HepG2 (cell line): ENCODE results near the gene USP20. TPM values are rescaled to one million over a fixed set of nuclear protein-coding genes. Genes with fewer than 3 reads are reported as not detected.

Experiments used
- ATAC-seq: fragments of 200-7000 bp; cut with Tn5 transposase; 3 replicates; pipeline ENCODE4 v1.9.1; 2020; ENCODE audit warnings: mild to moderate bottlenecking, moderate library complexity
- BruUV-seq: library from RNA; stranded (reverse); fragments of 400-500 nt; replicated peaks from 2 replicates; lab custom pipeline; 2021; lab: Mats Ljungman, UMichigan
- CTCF ChIA-PET: fragments of 300-600 bp; formaldehyde crosslinking; extraction: SDS; loops from one replicate; lab custom pipeline; 2021; ENCODE audit warnings: low total read pairs, inconsistent platforms, low intra/inter-chr PET ratio; lab: Yijun Ruan, JAX
- POLR2A ChIA-PET: fragments of 350-600 bp; sonication (Branson Sonifier 250); formaldehyde crosslinking; loops from one replicate; lab custom pipeline; 2020; ENCODE audit warnings: antibody characterized with exemption, inconsistent platforms; lab: Yijun Ruan, JAX
- DNase-seq: peaks from one replicate; pipeline ENCODE4 v3.0.0-alpha.2; 2015; ENCODE audit warnings: low spot score
- FAIRE-seq: peaks from 3 replicates; lab custom pipeline; 2011; peaks lifted over from hg19 to GRCh38; lab: Jason Lieb, UNC
- H2AFZ ChIP-seq: one replicate; pipeline ENCODE4 v1.6.1; 2011; ENCODE audit warnings: low read length, inconsistent platforms
- H3K27ac ChIP-seq: fragments of 300-600 bp; 3 replicates; pipeline ENCODE4 v1.8.0; 2011; ENCODE audit warnings: mixed run types, mild to moderate bottlenecking, mixed read lengths, low read length, inconsistent platforms; ENCODE audit not compliant: insufficient read depth; ENCODE audit errors: extremely low read length
- H3K27me3 ChIP-seq, 2 experiments: fragments of 200-600 bp in 1 of 2; 2 replicates in 1 of 2; 3 replicates in 1 of 2; pipeline versions ENCODE4 v1.6.0 to v1.8.0; 2011; ENCODE audit warnings: low read length in 2 of 2, mild to moderate bottlenecking in 2 of 2, moderate library complexity in 2 of 2, inconsistent platforms in 1 of 2; ENCODE audit not compliant: insufficient read depth in 2 of 2, control insufficient read depth in 1 of 2
- H3K36me3 ChIP-seq, 2 experiments: fragments of 200-600 bp in 1 of 2; replicated peaks in 1 of 2; 2 replicates in 1 of 2; 3 replicates in 1 of 2; pipeline versions ENCODE4 v1.5.1 to v1.8.0; 2011; ENCODE audit warnings: low read length in 2 of 2, inconsistent platforms in 1 of 2; ENCODE audit not compliant: insufficient read depth in 2 of 2, control insufficient read depth in 1 of 2
- H3K4me1 ChIP-seq: 2 replicates; pipeline ENCODE4 v1.5.1; 2012; ENCODE audit warnings: low read length, inconsistent platforms; ENCODE audit not compliant: insufficient read depth
- H3K4me2 ChIP-seq: 2 replicates; pipeline ENCODE4 v1.6.0; 2011; ENCODE audit warnings: low read depth, low read length, inconsistent platforms
- H3K4me3 ChIP-seq, 3 experiments: fragments of 200-600 bp in 1 of 3; sonication (generic), shearing (Covaris generic) in 1 of 3; replicated peaks in 1 of 3; 2 replicates each; pipeline ENCODE4 v1.5.1; 2011 to 2016; ENCODE audit warnings: low read length in 3 of 3, inconsistent platforms in 2 of 3, low read depth in 2 of 3, mild to moderate bottlenecking in 2 of 3, control low read depth in 1 of 3, mixed read lengths in 1 of 3; ENCODE audit not compliant: insufficient read depth in 1 of 3
- H3K79me2 ChIP-seq: one replicate; pipeline ENCODE4 v1.6.1; 2011; ENCODE audit warnings: low read length, inconsistent platforms; ENCODE audit not compliant: insufficient read depth
- H3K9ac ChIP-seq: 2 replicates; pipeline ENCODE4 v1.6.0; 2011; ENCODE audit warnings: mild to moderate bottlenecking, low read depth, low read length, inconsistent platforms; ENCODE audit not compliant: insufficient read depth
- H3K9me3 ChIP-seq: 2 replicates; pipeline ENCODE4 v1.5.1; 2012; ENCODE audit warnings: mild to moderate bottlenecking, low read length
- H4K20me1 ChIP-seq: 2 replicates; pipeline ENCODE4 v1.6.0; 2011; ENCODE audit warnings: inconsistent platforms, mild to moderate bottlenecking, low read length, moderate library complexity; ENCODE audit not compliant: insufficient read depth
- HNF4G ChIP-seq, 2 experiments: sonication (generic) in 1 of 2; formaldehyde crosslinking in 1 of 2; IDR thresholded peaks; 2 replicates each; pipeline versions ENCODE4 v1.4.0 to v1.6.1; 2011 to 2020; ENCODE audit warnings: borderline replicate concordance in 2 of 2, low read depth in 2 of 2, mild to moderate bottlenecking in 2 of 2, low read length in 1 of 2, missing genetic modification reagents in 1 of 2, moderate library complexity in 1 of 2
- MBNL3 ChIP-seq: fragments of 250-450 bp; sonication (Bioruptor Pico); conservative IDR thresholded peaks from 2 replicates; pipeline ENCODE4 v1.8.0; 2022; ENCODE audit warnings: mild to moderate bottlenecking, inconsistent platforms
- NFIB ChIP-seq: sonication (generic); formaldehyde crosslinking; IDR thresholded peaks from 2 replicates; pipeline ENCODE4 v1.9.0; 2021; ENCODE audit warnings: missing genetic modification reagents, mild to moderate bottlenecking, borderline replicate concordance
- TBX2 ChIP-seq: sonication (generic); formaldehyde crosslinking; IDR thresholded peaks from 2 replicates; pipeline ENCODE4 v1.5.0; 2020; ENCODE audit warnings: missing genetic modification reagents, mild to moderate bottlenecking, borderline replicate concordance
- ZBTB21 ChIP-seq: sonication (generic); formaldehyde crosslinking; IDR thresholded peaks from 2 replicates; pipeline ENCODE4 v1.4.0; 2020; ENCODE audit warnings: missing genetic modification reagents
- ZFYVE20 ChIP-seq: sonication (generic); formaldehyde crosslinking; IDR thresholded peaks from 2 replicates; pipeline ENCODE4 v1.8.0; 2023; ENCODE audit warnings: low read depth, mild to moderate bottlenecking, moderate library complexity, missing genetic modification reagents, borderline replicate concordance
- ZIK1 ChIP-seq: sonication (generic); formaldehyde crosslinking; IDR thresholded peaks from 2 replicates; pipeline ENCODE4 v1.5.0; 2020; ENCODE audit warnings: mild to moderate bottlenecking, low read depth, missing genetic modification reagents, borderline replicate concordance
- ZNF225 ChIP-seq: sonication (generic); formaldehyde crosslinking; IDR thresholded peaks from 2 replicates; pipeline ENCODE4 v1.4.0; 2020; ENCODE audit warnings: mild to moderate bottlenecking, missing genetic modification reagents
- ZNF562 ChIP-seq: sonication (generic); formaldehyde crosslinking; IDR thresholded peaks from 2 replicates; pipeline ENCODE4 v1.8.0; 2022; ENCODE audit warnings: missing genetic modification reagents, borderline replicate concordance
- ZNF761 ChIP-seq: sonication (generic); formaldehyde crosslinking; conservative IDR thresholded peaks from 2 replicates; pipeline ENCODE4 v1.4.0; 2020; ENCODE audit warnings: mild to moderate bottlenecking, missing genetic modification reagents
- ZNF772 ChIP-seq: sonication (generic); formaldehyde crosslinking; IDR thresholded peaks from 2 replicates; pipeline ENCODE4 v1.5.0; 2020; ENCODE audit warnings: mild to moderate bottlenecking, missing genetic modification reagents
- ZNF777 ChIP-seq: sonication (generic); formaldehyde crosslinking; IDR thresholded peaks from 2 replicates; pipeline ENCODE4 v1.4.0; 2020; ENCODE audit warnings: missing genetic modification reagents
- ZNF782 ChIP-seq: sonication (generic); formaldehyde crosslinking; IDR thresholded peaks from 2 replicates; pipeline ENCODE4 v1.4.0; 2020; ENCODE audit warnings: missing genetic modification reagents, mild to moderate bottlenecking, borderline replicate concordance
- ZNF891 ChIP-seq: sonication (generic); formaldehyde crosslinking; IDR thresholded peaks from 2 replicates; pipeline ENCODE4 v1.5.0; 2020; ENCODE audit warnings: mild to moderate bottlenecking, missing genetic modification reagents
- WGBS: methylation state at CpG from one replicate; pipeline ENCODE4 v1.1.6; 2017; ENCODE audit warnings: low lambda C conversion rate; 5-methylcytosine and 5-hydroxymethylcytosine counted together
- in situ Hi-C: cut with HindIII; loops from 2 replicates; pipeline ENCODE4 v1.10.0; 2017; ENCODE audit warnings: low pct_unique_long_range_greater_than_20kb; ENCODE audit not compliant: extremely low pct_ligation_motif_present
- intact Hi-C: fragments of 100-400 bp; cut with micrococcal nuclease; formaldehyde crosslinking; loops from one replicate; pipeline ENCODE4 v1.10.0; 2022; ENCODE audit not compliant: unreplicated experiment
- polyA plus RNA-seq, 8 experiments: library from polyadenylated mRNA; depleted of rRNA in 3 of 8; stranded (reverse) in 7 of 8; unstranded in 1 of 8; fragments of >200 nt; fragmentation: Illumina TruSeq in 4 of 8; extraction: Trizol in 4 of 8; gene quantifications; 2 replicates each; pipeline versions ENCODE4 v1.2.1 to v1.2.3, GENCODE V29; 2011 to 2016; ENCODE audit warnings: low read depth in 4 of 8, missing spikeins in 1 of 8, mixed read lengths in 1 of 8; ENCODE audit not compliant: insufficient read depth in 1 of 8
- total RNA-seq, 5 experiments: library from RNA; depleted of rRNA; stranded (reverse); fragments of >200 nt; fragmentation: Illumina TruSeq; extraction: Trizol; gene quantifications; 2 replicates each; pipeline ENCODE4 v1.2.3, GENCODE V29; 2016; ENCODE audit warnings: low read depth in 1 of 5
- TF ChIP-seq, protein P1 (sequence below): sonication (generic); formaldehyde crosslinking; IDR thresholded peaks from 2 replicates; pipeline ENCODE4 v1.4.0; 2020; ENCODE audit warnings: mild to moderate bottlenecking, missing genetic modification reagents

USP20 gene
- total and polyA plus RNA-seq, 2 of the 13 experiments (the other 11 are each of a cell fraction or from before 2014, with no cell fraction given): 4.4 to 5.9 TPM

DNA sequence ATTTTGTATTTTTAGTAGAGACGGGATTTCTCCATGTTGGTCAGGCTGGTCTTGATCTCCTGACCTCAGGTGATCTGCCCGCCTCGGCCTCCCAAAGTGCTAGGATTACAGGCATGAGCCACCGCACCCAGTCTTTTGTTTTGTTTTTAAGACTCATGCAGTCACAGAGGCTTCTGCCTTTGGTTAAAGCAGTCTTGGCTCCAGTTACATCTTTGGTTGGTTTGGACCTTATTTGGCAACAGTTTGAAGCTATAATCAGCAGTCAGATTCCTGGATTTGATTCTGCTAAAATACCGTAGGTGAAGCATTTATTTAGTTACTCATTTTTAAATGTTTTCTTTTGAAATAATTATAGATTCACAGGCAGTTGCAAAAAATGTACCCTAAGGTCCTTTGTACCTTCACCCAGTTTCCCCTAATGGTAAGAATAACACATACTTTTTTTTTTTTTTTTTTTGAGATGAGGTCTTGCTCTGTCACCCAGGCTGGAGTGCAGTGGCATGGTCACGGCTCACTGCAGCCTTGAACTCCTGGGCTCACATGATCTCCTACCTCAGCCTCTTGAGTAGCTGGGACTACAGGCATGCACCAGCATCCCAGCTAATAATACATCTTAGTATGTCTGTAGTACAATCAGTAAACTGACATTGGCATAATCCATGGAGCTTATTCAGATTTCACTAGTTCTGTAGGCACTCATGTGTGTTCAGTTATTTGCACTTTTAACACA is 15.7 kb downstream of the USP20 start:
- Histone ChIP-seq H3K9ac (no peak overlapping the region), H3K27ac (no peak overlapping the region), H3K4me1 (no peaks in the 10 kb centered on the region), H3K9me3 (no peaks in the 10 kb centered on the region), H4K20me1 (no peaks in the 10 kb centered on the region), H3K79me2 (no peaks in the 10 kb centered on the region), H2AFZ (no peak overlapping the region), H3K27me3 (no peaks in the 10 kb centered on the region), H3K36me3 (peaks cover 3 to 16% of the 10 kb centered on the region in 2 experiments; a peak in 3 of 5 replicates), H3K4me2 (no peak overlapping the region), H3K4me3 (no peak overlapping the region)
- intact Hi-C loops: no loop called here
- in situ Hi-C loops: no loop called here
- POLR2A ChIA-PET: no interaction called here
- no TSS peak for BruUV-seq
- ATAC-seq: no peak
- no peak for DNase-seq
- no peak for TF ChIP-seq HNF4G (IDR thresholded peaks at IDR 0.05; ENCODE audit: borderline replicate concordance, low read depth, low read length)
- TF ChIP-seq HNF4G (CRISPR knock-in tag; IDR thresholded peaks at IDR 0.05; ENCODE audit: borderline replicate concordance, low read depth): no peak
- no peak for TF ChIP-seq ZIK1 (CRISPR knock-in tag)
- TF ChIP-seq ZNF761: no peak
- TF ChIP-seq TBX2 (CRISPR knock-in tag): no peak
- no peak for TF ChIP-seq ZNF225 (CRISPR knock-in tag)
- TF ChIP-seq NFIB (CRISPR knock-in tag): no peak
- TF ChIP-seq, protein P1, sequence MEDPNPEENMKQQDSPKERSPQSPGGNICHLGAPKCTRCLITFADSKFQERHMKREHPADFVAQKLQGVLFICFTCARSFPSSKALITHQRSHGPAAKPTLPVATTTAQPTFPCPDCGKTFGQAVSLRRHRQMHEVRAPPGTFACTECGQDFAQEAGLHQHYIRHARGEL (CRISPR knock-in tag): no peak
- no peak for TF ChIP-seq ZNF891
- TF ChIP-seq ZNF777 (CRISPR knock-in tag): no peak
- TF ChIP-seq ZNF782 (CRISPR knock-in tag): no peak
- no peak for TF ChIP-seq ZBTB21 (CRISPR knock-in tag)
- TF ChIP-seq MBNL3 (CRISPR knock-in tag): no peak
- TF ChIP-seq ZNF772 (CRISPR knock-in tag): no peak
- no peak for TF ChIP-seq ZNF562 (CRISPR knock-in tag)
- TF ChIP-seq ZFYVE20 (CRISPR knock-in tag): no peak
- WGBS: 94% methylated on average over 6 of the region's 6 CpGs
- FAIRE-seq: no peak
- CTCF ChIA-PET: no interaction called here
